ENCODE data around the gene CADPS. TPM values are rescaled to one million over a fixed set of nuclear protein-coding genes. Genes with fewer than 3 reads are reported as not detected.

CADPS gene
- total RNA-seq, 1 experiment from 2014 or later = not detected

DNA sequence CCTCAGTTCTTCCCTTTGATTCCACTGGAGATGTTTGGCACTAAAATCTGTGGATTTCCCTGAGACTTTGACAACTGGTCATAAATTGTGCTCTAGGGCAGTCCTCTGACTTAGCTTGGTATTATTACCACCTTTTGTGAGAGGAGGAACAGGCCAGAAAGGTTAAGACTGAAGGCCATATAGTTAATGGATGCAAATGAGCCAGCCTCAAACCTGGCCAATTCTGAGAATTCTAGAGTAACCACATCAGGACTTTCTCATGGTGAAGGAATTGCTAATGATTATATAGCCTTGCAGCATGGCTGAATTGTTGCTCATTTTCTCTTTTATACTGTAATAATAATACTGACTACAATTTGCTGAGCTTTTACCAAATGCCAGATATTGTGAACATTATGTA is 162.5 kb downstream of the CADPS start:
- CTCF ChIA-PET = no interaction called here
- H3K27me3 ChIP-seq (ENCODE audit: insufficient read depth, low read depth) = no peaks in the 10 kb centered on the region
- intact Hi-C loops (cut with micrococcal nuclease; ENCODE audit: unreplicated experiment) = no loop called here
- DNase-seq = no peak
- H3K27ac ChIP-seq = no peak overlapping the region
- no peak overlapping the region for H3K4me2 ChIP-seq
- H3K36me3 ChIP-seq (ENCODE audit: low read depth) = no peaks in the 10 kb centered on the region
- TF ChIP-seq EZH2 (IDR thresholded peaks at IDR 0.05; ENCODE audit: low read depth) = no peak
- TF ChIP-seq, protein P1, sequence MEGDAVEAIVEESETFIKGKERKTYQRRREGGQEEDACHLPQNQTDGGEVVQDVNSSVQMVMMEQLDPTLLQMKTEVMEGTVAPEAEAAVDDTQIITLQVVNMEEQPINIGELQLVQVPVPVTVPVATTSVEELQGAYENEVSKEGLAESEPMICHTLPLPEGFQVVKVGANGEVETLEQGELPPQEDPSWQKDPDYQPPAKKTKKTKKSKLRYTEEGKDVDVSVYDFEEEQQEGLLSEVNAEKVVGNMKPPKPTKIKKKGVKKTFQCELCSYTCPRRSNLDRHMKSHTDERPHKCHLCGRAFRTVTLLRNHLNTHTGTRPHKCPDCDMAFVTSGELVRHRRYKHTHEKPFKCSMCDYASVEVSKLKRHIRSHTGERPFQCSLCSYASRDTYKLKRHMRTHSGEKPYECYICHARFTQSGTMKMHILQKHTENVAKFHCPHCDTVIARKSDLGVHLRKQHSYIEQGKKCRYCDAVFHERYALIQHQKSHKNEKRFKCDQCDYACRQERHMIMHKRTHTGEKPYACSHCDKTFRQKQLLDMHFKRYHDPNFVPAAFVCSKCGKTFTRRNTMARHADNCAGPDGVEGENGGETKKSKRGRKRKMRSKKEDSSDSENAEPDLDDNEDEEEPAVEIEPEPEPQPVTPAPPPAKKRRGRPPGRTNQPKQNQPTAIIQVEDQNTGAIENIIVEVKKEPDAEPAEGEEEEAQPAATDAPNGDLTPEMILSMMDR (conservative IDR thresholded peaks at IDR 0.05) = no peak
- H3K79me2 ChIP-seq (ENCODE audit: low read depth) = no peaks in the 10 kb centered on the region
- H3K4me3 ChIP-seq = no peak overlapping the region
- no peaks in the 10 kb centered on the region for H3K9me3 ChIP-seq (ENCODE audit: insufficient read depth, low read depth)
- no peaks in the 10 kb centered on the region for H4K20me1 ChIP-seq (ENCODE audit: insufficient read depth)
- no peak overlapping the region for H2AFZ ChIP-seq
- no peaks in the 10 kb centered on the region for H3F3A ChIP-seq (ENCODE audit: insufficient read depth, low read depth)
- no TSS peak for BruUV-seq (replicated peaks)
- POLR2A ChIA-PET (ENCODE audit: unreplicated experiment) = no interaction called here
- H3K4me1 ChIP-seq (replicated peaks; ENCODE audit: insufficient read depth) = no peaks in the 10 kb centered on the region
- no peaks in the 10 kb centered on the region for H3K9me2 ChIP-seq (ENCODE audit: insufficient read depth)

GRCh38 chr3:62710751-62711150 is 164.5 kb downstream of the CADPS start:
- no peak for DNase-seq

DNA sequence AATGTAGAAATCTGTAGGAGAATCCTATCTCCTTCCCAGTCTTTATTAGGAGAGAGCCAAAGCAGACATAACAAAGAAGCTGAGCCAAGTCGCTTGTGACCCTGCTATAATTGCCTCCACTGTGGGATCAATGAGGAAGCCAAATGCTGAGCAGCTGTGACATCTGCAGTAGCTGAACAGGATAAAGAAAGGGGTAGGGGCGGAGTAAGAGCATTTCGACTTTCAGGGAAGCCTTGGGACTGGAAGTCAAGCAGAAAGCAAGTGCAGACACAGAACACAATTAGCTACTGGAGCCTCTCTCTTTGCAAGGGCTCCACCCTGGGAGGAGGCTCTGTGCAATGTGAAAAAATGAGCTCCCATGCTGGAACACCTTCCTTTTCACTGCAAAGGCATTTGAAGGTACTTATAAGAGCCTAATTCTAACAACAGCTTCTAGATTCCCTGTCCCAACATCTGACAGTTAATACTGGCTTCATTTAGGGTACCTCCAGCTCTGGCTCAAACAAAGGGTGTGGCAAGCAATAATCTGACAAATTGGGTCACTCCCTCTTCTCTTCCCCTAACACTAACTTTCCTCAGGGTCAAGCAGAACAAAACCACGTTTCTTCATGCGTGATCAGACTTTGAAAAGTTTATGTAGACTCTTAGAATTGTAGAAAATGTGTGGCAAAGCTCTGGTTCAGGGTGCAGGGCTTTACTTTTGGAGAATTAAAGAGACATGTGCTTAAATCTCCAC is 166.4 kb downstream of the CADPS start:
- no peaks in the 10 kb centered on the region for H3K9me2 ChIP-seq (ENCODE audit: insufficient read depth)
- H3K79me2 ChIP-seq (ENCODE audit: low read depth) = no peaks in the 10 kb centered on the region
- POLR2A ChIA-PET (ENCODE audit: unreplicated experiment) = no interaction called here
- no peaks in the 10 kb centered on the region for H3K36me3 ChIP-seq (ENCODE audit: low read depth)
- no peak overlapping the region for H2AFZ ChIP-seq
- H3K4me1 ChIP-seq (replicated peaks; ENCODE audit: insufficient read depth) = no peaks in the 10 kb centered on the region
- no peak for DNase-seq
- H4K20me1 ChIP-seq (ENCODE audit: insufficient read depth) = no peaks in the 10 kb centered on the region
- no peaks in the 10 kb centered on the region for H3K27me3 ChIP-seq (ENCODE audit: insufficient read depth, low read depth)
- CTCF ChIA-PET = no interaction called here
- TF ChIP-seq, protein P1 (conservative IDR thresholded peaks at IDR 0.05) = no peak
- H3K4me2 ChIP-seq = no peak overlapping the region
- no peaks in the 10 kb centered on the region for H3K9me3 ChIP-seq (ENCODE audit: insufficient read depth, low read depth)
- no peaks in the 10 kb centered on the region for H3F3A ChIP-seq (ENCODE audit: insufficient read depth, low read depth)
- H3K4me3 ChIP-seq = no peak overlapping the region
- no peak overlapping the region for H3K27ac ChIP-seq
- intact Hi-C loops (cut with micrococcal nuclease; ENCODE audit: unreplicated experiment) = no loop called here
- no TSS peak for BruUV-seq (replicated peaks)

More at GRCh38 chr3:62710751-62711150, 164.5 kb downstream of the CADPS start:
- Histone ChIP-seq H4K20me1 (ENCODE audit: insufficient read depth) (no peaks in the 10 kb centered on the region), H3K9me3 (ENCODE audit: insufficient read depth, low read depth) (no peaks in the 10 kb centered on the region), H3K4me2 (no peak overlapping the region), H3K79me2 (ENCODE audit: low read depth) (no peaks in the 10 kb centered on the region), H3K4me1 (replicated peaks; ENCODE audit: insufficient read depth) (no peaks in the 10 kb centered on the region), H2AFZ (no peak overlapping the region), H3F3A (ENCODE audit: insufficient read depth, low read depth) (no peaks in the 10 kb centered on the region), H3K4me3 (no peak overlapping the region), H3K27ac (no peak overlapping the region), H3K27me3 (ENCODE audit: insufficient read depth, low read depth) (no peaks in the 10 kb centered on the region), H3K9me2 (ENCODE audit: insufficient read depth) (no peaks in the 10 kb centered on the region), H3K36me3 (ENCODE audit: low read depth) (no peaks in the 10 kb centered on the region)
- no peak for TF ChIP-seq EZH2 (IDR thresholded peaks at IDR 0.05; ENCODE audit: low read depth)
- TF ChIP-seq, protein P1 (conservative IDR thresholded peaks at IDR 0.05) = no peak
- intact Hi-C loops (cut with micrococcal nuclease; ENCODE audit: unreplicated experiment) = no loop called here
- POLR2A ChIA-PET (ENCODE audit: unreplicated experiment) = no interaction called here
- BruUV-seq (replicated peaks) = no TSS peak
- CTCF ChIA-PET = no interaction called here

Data from PC-9 (cell line).